ENCODE measurements around the gene LCN12. TPM values are rescaled to one million over a fixed set of nuclear protein-coding genes. Genes with fewer than 3 reads are reported as not detected.
A peak's percentile ranks its signal among the peaks of the same experiment; 100 is the strongest.

LCN12 gene
- total RNA-seq, 1 donor from 2014 or later: 1.5 TPM

- H3K9me3 Mint-ChIP-seq (ENCODE audit: unreplicated experiment): no peaks in the 10 kb centered on the region
- peaks cover 3% of the 10 kb centered on the region for H3K27me3 Mint-ChIP-seq (ENCODE audit: unreplicated experiment)
- TF ChIP-seq CTCF (IDR thresholded peaks at IDR 0.05; ENCODE audit: unreplicated experiment): no peak
- H3K4me3 Mint-ChIP-seq (ENCODE audit: unreplicated experiment): peak overlapping the region; percentile 32
- no peak for DNase-seq (ENCODE audit: low spot score)
- no peak overlapping the region for H3K27ac Mint-ChIP-seq (ENCODE audit: unreplicated experiment)
- peaks cover 16% of the 10 kb centered on the region for H3K36me3 Mint-ChIP-seq (ENCODE audit: low read depth, unreplicated experiment)
- H3K4me1 Mint-ChIP-seq (ENCODE audit: unreplicated experiment): peaks cover 20% of the 10 kb centered on the region
Observed at GRCh38 chr9:136926749-136927148, 25.3 kb upstream of the LCN12 start.

DNA sequence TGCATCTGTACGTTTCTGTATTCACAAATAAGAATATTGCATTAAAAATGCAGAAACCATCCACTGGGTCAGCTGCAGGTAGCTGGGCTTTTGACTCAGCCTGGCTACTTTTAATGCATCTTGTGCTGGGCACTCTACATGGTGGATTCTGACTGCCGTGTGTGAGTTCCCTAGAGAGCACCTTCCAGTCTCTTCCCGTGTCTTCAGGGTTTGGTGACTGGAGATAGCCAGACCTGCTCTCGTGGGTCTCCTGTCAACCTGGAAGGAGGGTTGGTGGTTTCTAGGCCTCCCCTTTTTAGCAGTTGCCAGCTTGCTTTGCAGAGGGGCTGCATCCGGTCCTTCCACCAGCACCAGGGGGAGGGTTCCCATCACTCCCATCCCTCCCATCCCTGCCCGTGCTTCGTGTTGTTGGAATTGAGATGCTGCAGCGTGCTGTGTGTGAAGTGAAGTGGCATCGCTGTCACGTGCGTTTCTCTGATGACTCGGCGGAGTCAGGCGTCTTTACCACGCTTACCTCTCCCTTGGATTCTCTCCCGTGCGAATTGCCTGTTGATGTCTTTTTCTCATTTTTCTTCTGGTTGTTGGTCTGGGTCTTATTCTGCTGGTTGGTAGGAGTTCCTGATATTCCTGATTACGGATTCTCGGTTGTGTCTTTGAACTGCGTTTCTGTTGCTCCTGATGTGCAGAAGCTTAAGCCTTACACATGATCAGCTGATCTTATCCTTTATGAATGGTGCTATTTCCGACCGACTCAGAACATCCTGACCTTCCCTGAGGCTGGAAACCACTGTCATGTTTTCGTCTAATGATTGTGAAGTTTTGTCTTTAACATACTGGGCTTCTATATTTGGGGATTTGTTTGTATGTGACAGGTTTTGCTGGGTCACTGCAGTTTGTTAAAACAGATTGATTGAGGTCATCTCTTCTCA, 24.5 kb upstream of the LCN12 start:
- Mint-ChIP-seq H3K36me3 (ENCODE audit: low read depth, unreplicated experiment) (peaks cover 16% of the 10 kb centered on the region), H3K4me1 (ENCODE audit: unreplicated experiment) (peaks cover 20% of the 10 kb centered on the region), H3K27ac (ENCODE audit: unreplicated experiment) (peak overlapping the region; percentile 17), H3K4me3 (ENCODE audit: unreplicated experiment) (peak overlapping the region; percentile 33), H3K27me3 (ENCODE audit: unreplicated experiment) (peaks cover 3% of the 10 kb centered on the region), H3K9me3 (ENCODE audit: unreplicated experiment) (no peaks in the 10 kb centered on the region)
- DNase-seq (ENCODE audit: low spot score): no peak
- TF ChIP-seq CTCF (IDR thresholded peaks at IDR 0.05; ENCODE audit: unreplicated experiment): no peak

DNA sequence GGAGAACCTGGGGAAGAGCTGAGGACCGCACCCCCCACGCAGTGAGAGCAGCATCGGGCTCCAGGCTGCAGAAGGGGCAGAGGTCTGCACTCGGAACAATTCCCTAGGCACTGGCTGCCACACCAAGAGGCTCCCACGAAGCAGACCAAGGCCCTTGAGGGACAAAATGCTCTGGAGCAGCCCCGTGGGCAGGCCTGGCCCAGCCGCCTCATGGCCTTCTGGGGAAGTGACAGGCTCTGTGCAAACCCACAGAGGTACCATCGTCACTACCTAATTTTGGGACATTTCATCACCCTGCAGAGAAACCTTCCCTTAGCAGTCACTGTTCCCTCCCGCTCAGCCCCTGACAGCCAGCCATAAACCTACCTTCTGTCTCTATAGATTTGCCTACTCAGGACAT, 23.5 kb upstream of the LCN12 start:
- DNase-seq (ENCODE audit: low spot score): no peak
- Mint-ChIP-seq H3K27ac (ENCODE audit: unreplicated experiment) (peak overlapping the region; percentile 65), H3K36me3 (ENCODE audit: low read depth, unreplicated experiment) (peaks cover 22% of the 10 kb centered on the region), H3K27me3 (ENCODE audit: unreplicated experiment) (peaks cover 3% of the 10 kb centered on the region), H3K9me3 (ENCODE audit: unreplicated experiment) (no peaks in the 10 kb centered on the region), H3K4me1 (ENCODE audit: unreplicated experiment) (peaks cover 20% of the 10 kb centered on the region), H3K4me3 (ENCODE audit: unreplicated experiment) (peak overlapping the region; percentile 14)
- TF ChIP-seq CTCF (IDR thresholded peaks at IDR 0.05; ENCODE audit: unreplicated experiment): no peak

DNA sequence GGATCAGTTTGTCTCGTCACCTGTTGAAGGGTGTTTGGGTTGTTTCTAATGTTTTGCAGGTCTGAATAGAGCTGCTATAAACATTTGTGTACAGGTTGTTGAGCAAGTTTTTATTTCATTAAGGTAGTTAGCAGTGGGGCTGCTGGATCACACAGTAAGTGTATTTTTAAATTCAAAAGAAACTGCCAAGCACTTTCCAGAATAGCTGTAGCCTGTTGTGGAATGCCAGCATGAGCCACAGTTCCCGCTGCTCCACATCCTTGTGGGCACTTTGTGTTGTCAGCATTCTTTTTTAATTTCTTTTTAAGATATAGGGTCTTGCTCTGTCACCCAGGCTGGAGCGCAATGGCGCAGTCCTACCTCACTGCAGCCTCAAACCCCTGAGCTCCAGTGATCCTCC, 22.1 kb upstream of the LCN12 start:
- H3K27me3 Mint-ChIP-seq (ENCODE audit: unreplicated experiment): peaks cover 3% of the 10 kb centered on the region
- no peaks in the 10 kb centered on the region for H3K9me3 Mint-ChIP-seq (ENCODE audit: unreplicated experiment)
- TF ChIP-seq CTCF (IDR thresholded peaks at IDR 0.05; ENCODE audit: unreplicated experiment): no peak
- H3K27ac Mint-ChIP-seq (ENCODE audit: unreplicated experiment): no peak overlapping the region
- DNase-seq (ENCODE audit: low spot score): no peak
- peaks cover 20% of the 10 kb centered on the region for H3K4me1 Mint-ChIP-seq (ENCODE audit: unreplicated experiment)
- H3K36me3 Mint-ChIP-seq (ENCODE audit: low read depth, unreplicated experiment): peaks cover 20% of the 10 kb centered on the region
- H3K4me3 Mint-ChIP-seq (ENCODE audit: unreplicated experiment): no peak overlapping the region

GRCh38 chr9:136931611-136932130, 20.4 kb upstream of the LCN12 start:
- H3K4me1 Mint-ChIP-seq (ENCODE audit: unreplicated experiment): peaks cover 20% of the 10 kb centered on the region
- peaks cover 20% of the 10 kb centered on the region for H3K36me3 Mint-ChIP-seq (ENCODE audit: low read depth, unreplicated experiment)
- no peak overlapping the region for H3K4me3 Mint-ChIP-seq (ENCODE audit: unreplicated experiment)
- peaks cover 5% of the 10 kb centered on the region for H3K27me3 Mint-ChIP-seq (ENCODE audit: unreplicated experiment)
- H3K9me3 Mint-ChIP-seq (ENCODE audit: unreplicated experiment): no peaks in the 10 kb centered on the region
- no peak for TF ChIP-seq CTCF (IDR thresholded peaks at IDR 0.05; ENCODE audit: unreplicated experiment)
- H3K27ac Mint-ChIP-seq (ENCODE audit: unreplicated experiment): no peak overlapping the region
- no peak for DNase-seq (ENCODE audit: low spot score)

Measured in endothelial cell (in vitro differentiated cells).